ENCODE measurements around the gene MRPL49.

DNA sequence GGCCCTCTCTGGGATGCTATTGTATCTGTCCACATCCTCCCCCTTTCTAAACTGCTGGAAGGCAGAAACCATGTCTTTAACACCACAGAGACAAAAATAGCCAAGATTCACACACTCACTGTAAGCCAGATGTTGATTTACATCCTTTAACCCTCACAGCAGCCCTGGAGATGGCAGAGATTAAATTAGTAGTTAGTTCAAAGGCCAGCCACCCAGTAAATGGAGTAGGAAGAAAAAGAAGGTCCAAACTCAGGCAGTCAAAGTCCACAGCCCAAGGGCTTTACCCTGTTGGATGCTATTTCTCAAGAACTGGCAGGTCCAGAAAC lies 2.5 kb upstream of the MRPL49 start:
- TF ChIP-seq CTCF (IDR thresholded peaks at IDR 0.05), result no peak
- no peak for TF ChIP-seq HOXA7 (CRISPR knock-in tag; IDR thresholded peaks at IDR 0.05)
- no peak for TF ChIP-seq POLR2A (IDR thresholded peaks at IDR 0.05; ENCODE audit: low read length)
- TF ChIP-seq NFE2L2 (conservative IDR thresholded peaks at IDR 0.05; ENCODE audit: low read length), result no peak
- no peak for TF ChIP-seq ESRRA (IDR thresholded peaks at IDR 0.05; ENCODE audit: borderline replicate concordance, low read length)
- TF ChIP-seq JUN (IDR thresholded peaks at IDR 0.05), result no peak
- no peak for TF ChIP-seq CHD2 (IDR thresholded peaks at IDR 0.05; ENCODE audit: low read length, partially characterized antibody)
- TF ChIP-seq SMC3 (IDR thresholded peaks at IDR 0.05), result no peak
